PC-9 (cell line): Measurements from ENCODE around the gene GPR183.

Experiments used
- CTCF ChIP-seq: fragments of 200-600 bp; sonication (generic); conservative IDR thresholded peaks from 2 replicates; pipeline ENCODE4 v1.6.1; 2017; ENCODE audit warnings: mixed run types, antibody characterized with exemption, mild to moderate bottlenecking, moderate library complexity
- EZH2 ChIP-seq: fragments of 200-600 bp; sonication (generic); IDR thresholded peaks from 2 replicates; pipeline ENCODE4 v1.8.0; 2017; ENCODE audit warnings: antibody characterized with exemption, low read depth

GRCh38 chr13:99272481-99272880 is 34.7 kb downstream of the GPR183 start:
- TF ChIP-seq CTCF (no peak), EZH2 (no peak)
